ENCODE results near the gene RPL35. TPM values are rescaled to one million over a fixed set of nuclear protein-coding genes. Genes with fewer than 3 reads are reported as not detected.

The RPL35 gene
- total RNA-seq, 1 donor from 2014 or later: 3,310 TPM

- no peak for DNase-seq (ENCODE audit: low read depth)
- H3K27me3 ChIP-seq (ENCODE audit: control insufficient read depth, insufficient read depth, low read length): no peaks in the 10 kb centered on the region
- H3K36me3 ChIP-seq (ENCODE audit: control insufficient read depth, insufficient read depth, low read length): no peaks in the 10 kb centered on the region
- TF ChIP-seq CTCF (IDR thresholded peaks at IDR 0.05; ENCODE audit: insufficient read depth, low read length, poor library complexity, severe bottlenecking): no peak
- no peak overlapping the region for H3K4me3 ChIP-seq (ENCODE audit: low read depth, low read length)
Measured at GRCh38 chr9:124809211-124809610, 52.5 kb downstream of the RPL35 start.

GRCh38 chr9:124808246-124808956 is 53.4 kb downstream of the RPL35 start:
- TF ChIP-seq CTCF (IDR thresholded peaks at IDR 0.05; ENCODE audit: insufficient read depth, low read length, poor library complexity, severe bottlenecking): no peak

More at GRCh38 chr9:124808246-124808956, 53.4 kb downstream of the RPL35 start:
- H3K4me3 ChIP-seq (ENCODE audit: low read depth, low read length): no peak overlapping the region
- H3K27me3 ChIP-seq (ENCODE audit: control insufficient read depth, insufficient read depth, low read length): no peaks in the 10 kb centered on the region
- H3K36me3 ChIP-seq (ENCODE audit: control insufficient read depth, insufficient read depth, low read length): no peaks in the 10 kb centered on the region
- no peak for DNase-seq (ENCODE audit: low read depth)

Other genes starting within 250 kb of the RPL35 start
- gene NR6A1, start 90.6 kb downstream of the RPL35 start, total RNA-seq: 0.92 and 2.2 TPM in 2 replicates
- gene OLFML2A, start 84.8 kb downstream of the RPL35 start, total RNA-seq: 7.0 and 16.4 TPM in 2 replicates
- gene WDR38, start 8.5 kb downstream of the RPL35 start, total RNA-seq: not detected in 2 replicates
- gene ARPC5L, start 173 bp upstream of the RPL35 start, total RNA-seq: 31.1 and 36.3 TPM in 2 replicates
- gene GOLGA1, start 79.1 kb upstream of the RPL35 start, total RNA-seq: 12.5 and 16.3 TPM in 2 replicates